ENCODE results near the gene PIGC. TPM values are rescaled to one million over a fixed set of nuclear protein-coding genes. Genes with fewer than 3 reads are reported as not detected.
A peak's percentile ranks its signal among the peaks of the same experiment; 100 is the strongest.

Gene PIGC
- total RNA-seq, 3 donors from 2014 or later: 20.3 to 39.2 (median 29.3) TPM

DNA sequence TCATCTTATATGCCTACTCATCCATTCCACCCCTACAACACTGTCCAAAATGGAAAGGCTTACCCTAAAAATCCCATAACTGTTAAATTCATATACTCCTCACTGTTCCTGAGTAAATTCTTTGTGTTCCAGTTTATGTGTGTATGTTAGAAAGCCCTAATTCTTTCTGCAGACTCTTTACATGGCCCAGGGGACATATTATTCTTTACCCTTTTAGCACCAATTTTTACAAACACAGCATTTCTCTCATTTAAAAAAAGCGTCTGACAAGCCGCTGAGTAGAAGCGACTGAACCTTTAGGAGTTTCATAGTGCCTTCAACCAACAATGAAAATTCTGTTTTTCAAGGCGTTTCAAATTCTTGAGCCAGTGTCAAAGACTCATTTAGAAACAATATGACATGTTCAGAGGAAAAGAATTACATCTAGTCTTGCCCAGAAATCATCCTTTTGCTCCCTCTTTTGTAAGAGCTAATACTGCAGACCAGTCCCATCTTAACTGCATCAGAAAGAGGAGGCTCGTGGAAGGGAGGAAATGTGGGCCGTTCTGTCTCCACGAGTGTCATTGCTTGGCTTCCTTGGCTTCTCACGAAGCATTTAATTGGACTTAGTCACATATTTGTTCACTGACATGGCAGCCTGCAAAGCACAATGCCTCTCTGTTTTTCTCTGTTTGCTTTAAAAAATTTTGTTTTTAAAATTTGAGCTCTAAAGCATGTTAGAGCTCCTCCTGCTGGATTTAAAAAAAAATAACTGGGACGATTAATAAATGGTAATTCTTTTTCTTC is 44.7 kb downstream of the PIGC start:
- Histone ChIP-seq H3K27ac (peak overlapping the region; percentile 69), H3K4me1 (no peaks in the 10 kb centered on the region), H3K9me3 (no peaks in the 10 kb centered on the region), H3K27me3 (no peaks in the 10 kb centered on the region), H3K4me3 (peak overlapping the region in 1 of 3 donors; percentile 12), H3K36me3 (no peaks in the 10 kb centered on the region)
- TF ChIP-seq POLR2A (IDR thresholded peaks at IDR 0.05): no peak
- peak; percentile 25 to 59 (median 57) for TF ChIP-seq CTCF (IDR thresholded peaks at IDR 0.05)
- TF ChIP-seq POLR2AphosphoS5 (IDR thresholded peaks at IDR 0.05): peak in 2 of 3 donors; percentile 61 to 80
- DNase-seq (ENCODE audit: low spot score in 2 of 2): peak in 1 of 2 donors; percentile 52
- intact Hi-C loops (cut with DNase I; ENCODE audit: low total_unique reads): no loop called here

- Histone ChIP-seq H3K27ac (peak overlapping the region; percentile 38 to 69), H3K27me3 (no peaks in the 10 kb centered on the region), H3K4me1 (no peaks in the 10 kb centered on the region), H3K9me3 (no peaks in the 10 kb centered on the region), H3K4me3 (no peak overlapping the region), H3K36me3 (no peaks in the 10 kb centered on the region)
- intact Hi-C loops (cut with DNase I; ENCODE audit: low total_unique reads): no loop called here
- no peak for DNase-seq (ENCODE audit: low spot score in 2 of 2)
- no peak for TF ChIP-seq CTCF (IDR thresholded peaks at IDR 0.05)
- TF ChIP-seq POLR2A (IDR thresholded peaks at IDR 0.05): no peak
- TF ChIP-seq POLR2AphosphoS5 (IDR thresholded peaks at IDR 0.05): no peak
Measured at GRCh38 chr1:172398193-172398592, 45.7 kb downstream of the PIGC start.

DNA sequence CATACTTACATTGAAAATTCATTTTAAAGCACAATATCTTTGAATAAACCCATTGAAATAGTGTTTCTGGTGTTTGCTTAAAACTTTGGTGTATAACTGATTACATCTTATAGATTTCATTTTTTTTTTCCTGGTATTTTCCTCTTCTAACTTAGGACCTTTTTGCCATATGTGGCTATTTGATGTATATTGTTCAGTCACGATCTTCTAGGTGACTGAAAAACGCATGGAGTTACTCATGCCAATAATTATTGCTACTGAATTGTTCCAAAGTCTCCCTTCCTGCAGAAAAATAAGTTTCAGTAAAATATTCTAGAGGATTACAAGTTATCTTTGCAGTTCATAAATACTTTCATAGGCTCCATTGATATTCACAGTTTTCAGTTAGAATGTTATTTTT is 46.2 kb downstream of the PIGC start:
- no peaks in the 10 kb centered on the region for H3K9me3 ChIP-seq
- H3K36me3 ChIP-seq: no peaks in the 10 kb centered on the region
- TF ChIP-seq CTCF (IDR thresholded peaks at IDR 0.05) (no peak), POLR2A (IDR thresholded peaks at IDR 0.05) (no peak), POLR2AphosphoS5 (IDR thresholded peaks at IDR 0.05) (no peak)
- intact Hi-C loops (cut with DNase I; ENCODE audit: low total_unique reads): no loop called here
- H3K4me1 ChIP-seq: no peaks in the 10 kb centered on the region
- H3K27me3 ChIP-seq: no peaks in the 10 kb centered on the region
- no peak overlapping the region for H3K27ac ChIP-seq
- DNase-seq (ENCODE audit: low spot score in 2 of 2): no peak
- no peak overlapping the region for H3K4me3 ChIP-seq

DNA sequence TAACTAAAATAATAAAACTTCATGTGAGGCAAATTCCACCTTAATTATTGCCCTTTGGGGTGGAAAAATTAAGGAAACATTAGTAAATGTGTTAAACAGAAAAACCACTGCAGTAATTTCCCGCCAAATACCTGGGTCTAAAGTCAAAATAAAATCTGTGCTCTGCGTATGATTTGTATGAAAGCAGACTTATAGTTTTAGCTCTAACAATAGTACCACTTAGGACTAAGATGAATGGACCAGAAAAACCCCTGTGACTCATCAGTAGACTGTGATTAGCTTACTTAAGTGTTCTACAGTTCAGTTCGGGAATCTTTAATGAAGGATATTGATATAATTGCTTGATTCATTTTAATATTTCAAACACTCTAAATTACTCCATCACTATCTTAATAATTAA is 46.6 kb downstream of the PIGC start:
- Histone ChIP-seq H3K27ac (no peak overlapping the region), H3K36me3 (no peaks in the 10 kb centered on the region), H3K4me3 (no peak overlapping the region), H3K9me3 (no peaks in the 10 kb centered on the region), H3K27me3 (no peaks in the 10 kb centered on the region), H3K4me1 (no peaks in the 10 kb centered on the region)
- intact Hi-C loops (cut with DNase I; ENCODE audit: low total_unique reads): no loop called here
- no peak for TF ChIP-seq POLR2A (IDR thresholded peaks at IDR 0.05)
- no peak for TF ChIP-seq POLR2AphosphoS5 (IDR thresholded peaks at IDR 0.05)
- TF ChIP-seq CTCF (IDR thresholded peaks at IDR 0.05): no peak
- DNase-seq (ENCODE audit: low spot score in 2 of 2): no peak

- Histone ChIP-seq H3K4me1 (no peaks in the 10 kb centered on the region), H3K27ac (no peak overlapping the region), H3K36me3 (no peaks in the 10 kb centered on the region), H3K9me3 (no peaks in the 10 kb centered on the region), H3K4me3 (no peak overlapping the region), H3K27me3 (no peaks in the 10 kb centered on the region)
- DNase-seq (ENCODE audit: low spot score in 2 of 2): no peak
- intact Hi-C loops (cut with DNase I; ENCODE audit: low total_unique reads): no loop called here
- TF ChIP-seq POLR2A (IDR thresholded peaks at IDR 0.05) (no peak), POLR2AphosphoS5 (IDR thresholded peaks at IDR 0.05) (no peak), CTCF (IDR thresholded peaks at IDR 0.05) (no peak)
Measured at GRCh38 chr1:172395576-172395975, 48.3 kb downstream of the PIGC start.

All from breast epithelium (tissue), 4 donors.